Suprapubic skin (tissue), 4 donors: Measurements from ENCODE around the gene KCNIP3.

Experiments used
- CTCF ChIP-seq, 2 donors: fragments of 200-600 bp in 1 of 2; fragments of 450-650 bp in 1 of 2; sonication (generic) in 1 of 2; IDR thresholded peaks; one replicate each; pipeline ENCODE4 v1.5.1; 2016 to 2019; ENCODE audit warnings: antibody characterized with exemption in 2 of 2, mild to moderate bottlenecking in 1 of 2, moderate library complexity in 1 of 2
- POLR2A ChIP-seq, 2 donors: fragments of 450-650 bp; IDR thresholded peaks; one replicate each; pipeline ENCODE4 v1.6.1; 2017; ENCODE audit warnings: antibody characterized with exemption in 2 of 2, mild to moderate bottlenecking in 2 of 2, moderate library complexity in 2 of 2
- POLR2AphosphoS5 ChIP-seq, 3 donors: sonication (generic); formaldehyde crosslinking; IDR thresholded peaks; one replicate each; pipeline ENCODE4 v1.6.1; 2017; ENCODE audit warnings: antibody characterized with exemption in 3 of 3

- TF ChIP-seq POLR2A (IDR thresholded peaks at IDR 0.05) (no peak), CTCF (IDR thresholded peaks at IDR 0.05) (no peak), POLR2AphosphoS5 (IDR thresholded peaks at IDR 0.05) (no peak)
Measured at GRCh38 chr2:95310216-95310615, 13.1 kb downstream of the KCNIP3 start.
